Measurements from ENCODE around the gene COX19.
A peak's percentile ranks its signal among the peaks of the same experiment; 100 is the strongest.

COX19 gene

GRCh38 chr7:992709-993607 lies 17.6 kb upstream of the COX19 start:
- peak; percentile 84 to 94 (median 90) for DNase-seq (ENCODE audit: low read depth in 3 of 3, low spot score in 1 of 3)

- no peak for DNase-seq (ENCODE audit: low read depth in 3 of 3, low spot score in 1 of 3)
Measured at GRCh38 chr7:991729-992656, 16.6 kb upstream of the COX19 start.

DNA sequence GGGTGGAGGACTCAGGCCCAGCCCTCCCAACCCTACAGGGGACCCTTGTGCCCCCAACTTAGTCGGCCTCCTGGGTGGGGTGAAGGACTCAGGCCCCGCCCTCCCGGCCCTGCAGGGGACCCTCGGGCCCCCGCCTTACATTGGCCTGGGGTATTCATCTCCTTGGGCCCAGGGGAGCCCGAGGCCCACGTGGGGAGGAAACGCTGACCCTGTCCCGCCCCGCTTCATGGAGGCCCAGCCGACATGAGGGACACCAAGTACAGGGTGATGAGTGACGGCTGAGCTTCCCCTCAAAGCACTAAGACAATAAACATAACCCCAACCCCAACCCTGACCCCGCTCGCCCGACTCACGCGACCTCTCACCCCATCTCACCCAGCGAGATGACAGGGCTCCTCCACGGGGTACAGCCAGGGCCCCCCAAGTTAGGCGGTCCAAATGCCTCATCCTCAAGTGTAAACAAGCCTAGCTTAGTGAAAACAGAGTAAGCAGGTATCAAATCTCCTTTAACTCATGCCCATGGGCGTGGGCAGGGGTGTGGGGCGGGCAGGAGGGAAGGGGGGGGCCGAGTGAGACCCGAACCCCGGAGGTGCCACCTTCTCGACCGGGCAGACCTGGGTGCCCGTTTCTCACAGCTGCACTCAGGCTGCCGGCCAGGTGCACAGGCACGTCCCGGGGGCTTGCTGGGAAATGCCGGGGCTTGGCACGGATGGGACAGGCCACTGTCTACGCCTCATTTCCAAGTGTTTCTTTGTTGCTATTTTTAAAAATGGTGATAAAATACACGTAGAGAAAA lies 15.8 kb upstream of the COX19 start:
- no peak for DNase-seq (ENCODE audit: low read depth in 3 of 3, low spot score in 1 of 3)

DNA sequence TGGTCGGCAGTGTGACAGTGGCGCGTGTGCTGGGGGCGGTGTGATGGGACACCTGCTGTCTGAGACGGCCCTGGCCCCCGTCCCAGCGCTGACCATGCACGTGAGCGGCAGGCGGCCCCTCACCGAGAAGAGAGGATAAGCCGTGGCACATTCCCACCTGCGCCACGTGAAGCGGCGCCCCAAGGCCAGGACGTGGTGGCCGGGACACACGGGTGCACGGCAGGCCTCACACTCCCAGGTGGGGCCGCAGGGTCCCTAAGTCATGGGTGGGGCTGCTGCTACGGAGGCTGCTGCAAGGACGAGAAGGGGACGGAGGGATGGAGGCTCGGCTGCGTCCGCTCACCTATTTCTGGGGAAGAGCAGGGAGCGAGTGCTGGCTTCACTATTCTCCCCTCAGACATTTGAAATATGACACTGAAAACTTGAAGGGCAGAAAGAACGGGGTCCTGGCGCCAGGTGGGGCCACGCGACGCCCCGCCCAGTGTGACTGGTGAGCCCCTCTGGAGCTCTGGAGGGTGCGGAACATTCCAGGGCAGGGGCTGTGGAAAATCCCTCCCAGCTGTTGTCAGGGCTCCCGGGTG lies 15.1 kb upstream of the COX19 start:
- no peak for DNase-seq (ENCODE audit: low read depth in 3 of 3, low spot score in 1 of 3)

GRCh38 chr7:988963-989529 lies 13.7 kb upstream of the COX19 start:
- DNase-seq (ENCODE audit: low read depth in 3 of 3, low spot score in 1 of 3): no peak

DNA sequence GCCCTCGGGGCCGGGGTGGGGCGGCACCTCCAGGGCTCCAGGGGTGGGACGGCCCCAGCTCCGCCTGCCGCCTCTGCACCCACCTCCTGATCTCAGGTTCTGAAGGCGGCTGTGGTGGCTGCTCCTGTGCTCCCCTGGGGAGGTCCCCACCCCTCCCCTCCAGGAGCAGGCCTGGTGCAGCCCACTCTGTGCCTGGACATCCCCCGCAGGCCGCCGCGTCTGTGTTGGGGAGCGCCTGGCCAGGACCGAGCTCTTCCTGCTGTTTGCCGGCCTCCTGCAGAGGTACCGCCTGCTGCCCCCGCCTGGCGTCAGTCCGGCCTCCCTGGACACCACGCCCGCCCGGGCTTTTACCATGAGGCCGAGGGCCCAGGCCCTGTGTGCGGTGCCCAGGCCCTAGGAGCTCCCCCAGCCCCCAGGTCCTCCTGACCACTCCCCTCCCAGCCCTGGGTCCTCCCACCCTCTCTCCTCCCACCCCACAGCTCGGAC lies 13.1 kb upstream of the COX19 start:
- no peak for DNase-seq (ENCODE audit: low read depth in 3 of 3, low spot score in 1 of 3)

GRCh38 chr7:987909-988308 lies 12.6 kb upstream of the COX19 start:
- no peak for DNase-seq (ENCODE audit: low read depth in 3 of 3, low spot score in 1 of 3)

- no peak for DNase-seq (ENCODE audit: low read depth in 3 of 3, low spot score in 1 of 3)
Measured at GRCh38 chr7:986766-987751, 11.7 kb upstream of the COX19 start.

DNA sequence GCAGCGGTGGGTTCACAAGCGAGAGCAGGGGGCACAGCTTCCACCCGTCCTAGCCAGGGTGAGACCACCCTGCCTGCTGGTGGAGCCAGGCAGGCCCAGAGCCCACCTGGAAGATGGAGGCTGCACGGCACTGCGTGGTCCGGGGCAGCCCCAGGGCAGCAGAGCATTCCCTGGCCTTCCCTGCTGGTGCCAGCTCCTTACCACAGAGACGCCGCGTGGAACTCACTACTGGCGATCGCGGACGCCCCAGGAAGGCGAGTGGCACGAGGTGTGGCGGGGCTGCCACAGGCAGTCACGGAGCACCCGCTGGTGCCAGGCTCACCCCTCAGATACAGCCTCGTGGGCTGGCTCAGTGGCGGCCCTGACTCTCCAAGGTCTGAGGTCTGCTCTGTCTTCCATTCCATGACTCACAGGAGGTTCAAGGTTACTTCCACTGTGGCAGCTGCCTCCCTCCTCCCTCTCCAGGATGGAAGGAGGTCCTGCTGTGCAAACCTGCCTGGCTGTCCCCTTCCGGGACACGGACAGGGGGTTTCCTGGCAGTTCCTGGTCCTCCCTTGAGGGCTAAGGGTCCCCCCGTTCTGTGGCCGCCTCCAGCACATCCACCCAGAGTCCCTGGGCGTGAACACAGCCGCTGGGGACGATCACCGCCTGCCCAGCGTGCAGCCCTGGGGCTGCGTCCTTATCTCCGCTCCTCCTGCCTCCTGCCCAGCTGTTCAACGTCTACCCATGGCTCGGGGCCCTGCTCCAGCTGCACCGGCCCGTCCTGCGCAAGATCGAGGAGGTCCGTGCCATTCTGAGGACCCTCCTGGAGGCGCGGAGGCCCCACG lies 10.8 kb upstream of the COX19 start:
- no peak for DNase-seq (ENCODE audit: low read depth in 3 of 3, low spot score in 1 of 3)

GRCh38 chr7:985127-985416 lies 9.7 kb upstream of the COX19 start:
- no peak for DNase-seq (ENCODE audit: low read depth in 3 of 3, low spot score in 1 of 3)

GRCh38 chr7:984361-985126 lies 9.2 kb upstream of the COX19 start:
- no peak for DNase-seq (ENCODE audit: low read depth in 3 of 3, low spot score in 1 of 3)

DNA sequence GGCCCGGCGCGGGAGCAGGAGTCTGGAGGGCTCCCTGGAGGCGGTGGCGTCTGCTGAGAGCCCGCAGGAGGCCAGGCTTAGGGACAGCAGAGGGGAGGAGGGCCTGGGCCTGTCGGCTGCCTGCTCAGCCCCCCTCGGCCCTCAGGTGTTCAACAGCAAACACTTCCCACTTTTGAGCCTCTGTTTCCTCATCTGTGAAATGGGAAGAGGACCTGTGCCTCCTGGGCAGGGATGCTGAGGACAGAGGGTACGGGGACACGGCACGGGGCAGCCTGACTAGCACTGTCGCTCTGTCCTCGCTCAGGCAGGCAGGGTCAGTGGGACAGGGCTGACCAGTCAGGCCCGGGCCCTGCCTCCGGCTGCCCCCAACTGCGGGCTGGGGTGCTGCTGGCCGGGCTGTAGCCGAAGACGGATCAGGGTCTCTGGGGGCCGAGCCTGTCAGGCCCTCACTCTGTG lies 8.3 kb upstream of the COX19 start:
- no peak for DNase-seq (ENCODE audit: low read depth in 3 of 3, low spot score in 1 of 3)

DNA sequence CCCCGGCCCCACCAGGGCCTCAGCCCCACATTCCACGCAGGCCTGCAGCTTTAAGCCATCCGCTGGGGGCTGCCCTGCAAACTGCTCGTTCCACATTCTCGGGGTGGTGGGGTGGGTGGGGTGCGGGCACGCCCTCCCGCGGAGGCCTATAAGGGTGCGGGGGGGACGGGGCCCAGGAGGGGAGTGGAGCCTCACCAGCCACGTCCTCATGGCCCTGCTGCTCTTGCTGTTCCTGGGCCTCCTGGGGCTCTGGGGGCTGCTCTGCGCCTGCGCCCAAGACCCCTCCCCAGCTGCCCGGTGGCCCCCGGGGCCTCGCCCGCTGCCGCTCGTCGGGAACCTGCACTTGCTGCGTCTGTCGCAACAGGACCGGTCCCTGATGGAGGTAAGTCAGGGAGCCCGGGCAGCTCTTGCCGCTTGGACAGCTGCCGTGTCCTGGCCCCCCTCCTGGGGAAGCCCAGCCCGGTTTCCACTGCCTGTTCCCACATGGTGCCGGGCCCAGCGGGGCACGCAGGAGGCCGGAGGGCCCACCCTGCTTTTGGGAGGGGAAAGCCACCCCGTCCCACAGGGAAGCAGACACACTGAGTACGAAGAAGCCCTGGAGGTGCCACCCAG lies 7.8 kb upstream of the COX19 start, which contains the start of gene CYP2W1:
Gene CYP2W1, plus strand, starts transcription at position 178 of the 612 bp plus-strand sequence. Its CDS starts 31 bp downstream, at position 209.
- no peak for DNase-seq (ENCODE audit: low read depth in 3 of 3, low spot score in 1 of 3)

DNA sequence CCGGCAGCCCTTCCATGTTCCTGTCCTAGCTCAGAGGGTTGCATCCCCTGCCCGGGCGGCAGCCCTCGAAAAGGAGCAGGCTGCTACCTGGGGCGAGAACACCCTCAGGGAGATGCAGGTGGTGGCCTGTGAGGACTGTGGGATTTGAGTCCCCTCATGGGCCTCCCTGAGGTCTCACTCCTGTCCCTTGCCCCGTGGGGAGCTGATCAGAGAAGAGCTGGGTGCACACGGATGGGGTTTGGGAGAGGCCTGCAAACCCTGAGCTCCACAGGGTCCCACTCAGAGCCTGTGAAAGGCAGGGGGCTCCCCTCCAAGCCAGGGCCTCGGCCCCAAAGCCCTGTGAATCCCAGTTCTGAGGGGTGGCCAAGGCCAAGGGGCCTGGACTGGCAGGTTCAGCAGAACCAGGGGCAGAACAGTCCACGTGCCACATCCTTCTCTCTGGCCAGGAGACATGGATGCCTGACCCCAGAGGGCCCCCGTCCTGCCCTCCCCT lies 7.2 kb upstream of the COX19 start:
- DNase-seq (ENCODE audit: low read depth in 3 of 3, low spot score in 1 of 3): no peak

DNA sequence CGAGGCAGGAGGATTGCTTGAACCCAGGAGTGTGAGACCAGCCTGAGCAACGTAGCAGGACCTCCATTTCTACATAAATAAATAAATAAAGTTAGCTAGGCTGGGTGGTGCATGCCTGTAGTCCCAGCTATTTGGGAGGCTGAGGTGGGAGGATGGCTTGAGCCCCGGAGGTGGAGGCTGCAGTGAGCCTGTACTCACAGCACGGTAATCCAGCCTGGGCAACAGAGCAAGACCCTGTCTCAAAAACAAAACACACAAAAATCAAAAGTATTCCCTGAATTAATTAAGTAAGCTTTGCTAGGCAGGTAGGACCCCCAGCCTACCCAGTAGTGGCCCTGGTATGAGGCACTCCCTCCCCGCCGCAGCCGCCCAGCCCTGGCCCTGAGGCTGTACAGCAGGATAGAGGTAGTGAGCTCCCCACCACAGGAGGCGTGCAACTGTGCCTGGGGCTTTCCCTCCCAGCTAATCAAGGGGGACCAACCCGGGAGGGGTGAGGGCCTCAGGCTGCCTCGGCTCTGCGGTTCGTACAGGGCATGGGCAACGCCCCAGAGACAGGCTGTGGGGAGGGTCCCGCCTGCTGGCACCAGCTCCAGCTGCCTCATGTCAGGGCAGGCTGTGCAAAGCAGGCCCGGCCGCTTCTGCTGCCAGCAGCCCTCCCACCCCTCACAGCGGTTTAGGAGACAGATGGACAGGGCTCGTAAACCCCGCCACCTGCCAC lies 6.6 kb upstream of the COX19 start:
- DNase-seq (ENCODE audit: low read depth in 3 of 3, low spot score in 1 of 3): no peak

DNA sequence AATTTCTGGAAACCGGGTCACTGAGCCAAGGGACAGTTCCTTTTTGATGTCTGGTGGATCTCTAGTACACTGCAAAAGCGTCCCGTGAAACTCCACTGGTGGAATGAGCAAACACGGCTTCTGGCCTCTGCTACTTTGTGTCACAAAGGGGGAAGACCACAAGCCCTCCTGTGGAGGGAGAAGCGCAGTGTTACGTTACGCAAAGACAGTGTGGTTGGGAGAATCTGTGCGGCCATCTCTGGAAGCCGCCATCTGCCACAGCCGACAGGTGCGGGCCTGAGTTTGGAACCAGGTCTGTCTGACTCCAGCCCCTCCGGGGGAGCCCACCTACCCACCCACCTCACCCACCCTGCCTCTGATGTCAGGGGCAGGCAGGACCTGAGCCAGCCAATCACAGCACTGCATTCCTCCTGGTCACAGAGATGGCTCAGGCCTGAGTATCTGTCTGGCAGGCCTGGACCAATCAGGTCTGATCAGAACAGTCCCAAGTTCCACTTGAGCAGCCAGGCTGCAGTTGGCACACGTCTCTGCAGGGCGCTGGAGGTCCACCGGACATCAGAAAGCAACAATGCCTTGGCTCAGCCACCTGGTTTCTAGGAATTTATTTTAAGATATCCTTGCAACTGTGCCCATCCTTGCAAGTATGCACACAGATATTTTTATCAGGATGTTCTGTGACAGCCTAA lies 4.7 kb upstream of the COX19 start:
- DNase-seq (ENCODE audit: low read depth in 3 of 3, low spot score in 1 of 3): no peak
